ENCODE data around the gene MLF1. TPM values are rescaled to one million over a fixed set of nuclear protein-coding genes. Genes with fewer than 3 reads are reported as not detected.

The MLF1 gene
- total and polyA plus RNA-seq, 11 donors: 64.9 to 258 (median 114) TPM

GRCh38 chr3:158560979-158561378 lies 10.0 kb upstream of the MLF1 start:
- 88 to 100% (median 97%) methylated on average over 1 of the region's 1 CpG for WGBS, 4 donors

GRCh38 chr3:158562674-158563073 lies 8.3 kb upstream of the MLF1 start:
- DNase-seq: no peak
- peaks cover 0 to 4% (median 0%) of the 10 kb centered on the region in 12 donors for H3K9me3 ChIP-seq
- peak overlapping the region in 8 of 12 donors; percentile 25 to 73 (median 42) for H3K27ac ChIP-seq
- H3K4me3 ChIP-seq: no peak overlapping the region
- 49 to 73% (median 60%) methylated on average over 5 of the region's 5 CpGs for WGBS, 4 donors
- peak in 2 of 4 donors; percentile 11 to 51 for ATAC-seq
- peaks cover 0 to 16% (median 0%) of the 10 kb centered on the region in 12 donors for H3K4me1 ChIP-seq
- TF ChIP-seq CTCF (IDR thresholded peaks at IDR 0.05): no peak
- intact Hi-C loops (cut with DNase I): no loop called here
- H3K27me3 ChIP-seq: no peaks in the 10 kb centered on the region
- no peaks in the 10 kb centered on the region for H3K36me3 ChIP-seq

More at GRCh38 chr3:158560979-158561378, 10.0 kb upstream of the MLF1 start:
- peak overlapping the region in 3 of 12 donors; percentile 1 to 59 (median 35) for H3K27ac ChIP-seq
- peak in 1 of 4 donors; percentile 48 for ATAC-seq
- intact Hi-C loops (cut with DNase I): no loop called here
- H3K4me3 ChIP-seq: no peak overlapping the region
- TF ChIP-seq CTCF (IDR thresholded peaks at IDR 0.05) (no peak), POLR2A (IDR thresholded peaks at IDR 0.05) (no peak)
- H3K4me1 ChIP-seq: peaks cover 0 to 16% (median 0%) of the 10 kb centered on the region in 12 donors
- DNase-seq: no peak
- H3K36me3 ChIP-seq: no peaks in the 10 kb centered on the region
- peaks cover 0 to 4% (median 0%) of the 10 kb centered on the region in 12 donors for H3K9me3 ChIP-seq
- no peaks in the 10 kb centered on the region for H3K27me3 ChIP-seq

- Histone ChIP-seq H3K27ac (peak overlapping the region in 8 of 12 donors; percentile 25 to 73 (median 42)), H3K36me3 (no peaks in the 10 kb centered on the region), H3K9me3 (peaks cover 0 to 4% (median 0%) of the 10 kb centered on the region in 12 donors), H3K4me1 (peaks cover 0 to 16% (median 0%) of the 10 kb centered on the region in 12 donors), H3K4me3 (no peak overlapping the region), H3K27me3 (no peaks in the 10 kb centered on the region)
- no peak for TF ChIP-seq POLR2A (IDR thresholded peaks at IDR 0.05)
- TF ChIP-seq CTCF (IDR thresholded peaks at IDR 0.05): no peak
- ATAC-seq (peak in 3 of 4 donors; percentile 67 to 82 (median 82)), DNase-seq (no peak)
- intact Hi-C loops (cut with DNase I): no loop called here
Observed at GRCh38 chr3:158563076-158563475, 7.9 kb upstream of the MLF1 start.

DNA sequence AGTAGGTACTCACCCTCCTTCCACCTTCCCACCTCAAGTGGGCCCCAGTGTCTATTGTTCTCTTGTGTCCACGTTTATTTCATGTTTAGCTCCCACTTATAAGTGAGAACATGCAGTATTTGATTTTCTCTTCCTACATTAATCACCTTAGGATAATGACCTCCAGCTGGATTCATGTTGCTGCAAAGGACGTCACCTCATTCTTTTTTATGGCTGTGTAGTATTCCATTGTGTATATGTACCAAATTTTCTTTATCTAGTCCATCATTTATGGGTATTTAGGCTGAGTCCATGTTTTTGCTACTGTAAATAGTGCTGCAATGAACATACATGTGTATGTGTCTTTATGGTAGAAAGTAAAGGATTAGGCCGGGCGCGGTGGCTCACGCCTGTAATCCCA lies 5.9 kb upstream of the MLF1 start:
- TF ChIP-seq CTCF (IDR thresholded peaks at IDR 0.05) (no peak), POLR2A (IDR thresholded peaks at IDR 0.05) (no peak)
- no peak overlapping the region for H3K27ac ChIP-seq
- H3K4me1 ChIP-seq: peaks cover 0 to 26% (median 4%) of the 10 kb centered on the region in 12 donors
- peaks cover 0 to 4% (median 0%) of the 10 kb centered on the region in 12 donors for H3K9me3 ChIP-seq
- H3K4me3 ChIP-seq: no peak overlapping the region
- ATAC-seq (no peak), DNase-seq (no peak)
- H3K27me3 ChIP-seq: no peaks in the 10 kb centered on the region
- no peaks in the 10 kb centered on the region for H3K36me3 ChIP-seq
- 94 to 98% (median 96%) methylated on average over 6 of the region's 6 CpGs for WGBS, 4 donors
- intact Hi-C loops (cut with DNase I): loop anchor here in 1 of 10 donors (5.0 kb wide), 1 partner anchor 237 kb away; the partner anchor contains the start of gene MFSD1
